Measurements from ENCODE around the gene KCNH3. TPM values are rescaled to one million over a fixed set of nuclear protein-coding genes. Genes with fewer than 3 reads are reported as not detected.
"Not testable (repeated sequence)": the region's sequence is repeated elsewhere in the genome, so short reads cannot be mapped to it uniquely, and the experiment has no call there.

The KCNH3 gene
- total and polyA plus RNA-seq, 9 donors = 0.13 to 5.9 (median 0.72) TPM; not detected in 2

GRCh38 chr12:49527361-49528130 is 11.3 kb upstream of the KCNH3 start:
- WGBS, 3 donors = 92 to 94% (median 93%) methylated on average over 7 of the region's 7 CpGs
- DNase-seq = no peak
- intact Hi-C loops (cut with DNase I) = loop anchor here in 1 of 4 donors (10.0 kb wide), 1 partner anchor 243 kb away; no protein-coding TSS in a partner anchor

DNA sequence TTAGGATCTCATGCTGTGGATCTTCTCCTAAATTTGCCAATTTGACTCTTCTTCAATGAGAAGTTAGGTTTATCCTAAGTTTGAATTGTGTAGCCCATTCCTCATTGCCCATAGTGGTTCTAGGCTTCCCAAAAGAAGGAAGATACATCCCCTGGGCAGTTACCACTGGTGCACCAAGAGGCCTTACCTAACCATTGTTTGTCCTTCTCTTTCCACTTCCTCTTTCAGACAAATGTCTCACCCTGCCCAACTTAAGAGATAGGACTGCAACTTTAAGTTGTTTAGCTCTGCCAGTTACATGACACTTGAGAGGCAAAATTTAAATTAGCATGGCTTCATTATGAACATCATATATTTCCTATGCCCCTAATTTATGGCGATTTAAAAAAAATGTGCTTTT is 9.4 kb upstream of the KCNH3 start:
- Histone ChIP-seq H3K4me1 (ENCODE audit: insufficient read depth) (no peaks in the 10 kb centered on the region), H3K27me3 (no peaks in the 10 kb centered on the region), H3K27ac (no peak overlapping the region), H3K36me3 (no peaks in the 10 kb centered on the region), H3K4me3 (no peak overlapping the region), H3K9me3 (no peaks in the 10 kb centered on the region)
- DNase-seq = no peak
- intact Hi-C loops (cut with DNase I) = loop anchor here in 1 of 4 donors (10.0 kb wide), 1 partner anchor 245 kb away; no protein-coding TSS in a partner anchor
- TF ChIP-seq POLR2A (IDR thresholded peaks at IDR 0.05) (no peak), EP300 (IDR thresholded peaks at IDR 0.05) (no peak)
- TF ChIP-seq, protein P1, sequence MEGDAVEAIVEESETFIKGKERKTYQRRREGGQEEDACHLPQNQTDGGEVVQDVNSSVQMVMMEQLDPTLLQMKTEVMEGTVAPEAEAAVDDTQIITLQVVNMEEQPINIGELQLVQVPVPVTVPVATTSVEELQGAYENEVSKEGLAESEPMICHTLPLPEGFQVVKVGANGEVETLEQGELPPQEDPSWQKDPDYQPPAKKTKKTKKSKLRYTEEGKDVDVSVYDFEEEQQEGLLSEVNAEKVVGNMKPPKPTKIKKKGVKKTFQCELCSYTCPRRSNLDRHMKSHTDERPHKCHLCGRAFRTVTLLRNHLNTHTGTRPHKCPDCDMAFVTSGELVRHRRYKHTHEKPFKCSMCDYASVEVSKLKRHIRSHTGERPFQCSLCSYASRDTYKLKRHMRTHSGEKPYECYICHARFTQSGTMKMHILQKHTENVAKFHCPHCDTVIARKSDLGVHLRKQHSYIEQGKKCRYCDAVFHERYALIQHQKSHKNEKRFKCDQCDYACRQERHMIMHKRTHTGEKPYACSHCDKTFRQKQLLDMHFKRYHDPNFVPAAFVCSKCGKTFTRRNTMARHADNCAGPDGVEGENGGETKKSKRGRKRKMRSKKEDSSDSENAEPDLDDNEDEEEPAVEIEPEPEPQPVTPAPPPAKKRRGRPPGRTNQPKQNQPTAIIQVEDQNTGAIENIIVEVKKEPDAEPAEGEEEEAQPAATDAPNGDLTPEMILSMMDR (IDR thresholded peaks at IDR 0.05) = no peak
- 95 to 98% (median 96%) methylated on average over 1 of the region's 1 CpG for WGBS, 3 donors

More at GRCh38 chr12:49527361-49528130, 11.3 kb upstream of the KCNH3 start:
- Histone ChIP-seq H3K36me3 (no peaks in the 10 kb centered on the region), H3K27me3 (no peaks in the 10 kb centered on the region), H3K4me3 (no peak overlapping the region), H3K9me3 (no peaks in the 10 kb centered on the region), H3K27ac (no peak overlapping the region), H3K4me1 (ENCODE audit: insufficient read depth) (no peaks in the 10 kb centered on the region)
- TF ChIP-seq POLR2A (IDR thresholded peaks at IDR 0.05) = no peak
- no peak for TF ChIP-seq EP300 (IDR thresholded peaks at IDR 0.05)
- TF ChIP-seq, protein P1 (IDR thresholded peaks at IDR 0.05) = no peak

- no peak for DNase-seq
- H3K27me3 ChIP-seq = no peaks in the 10 kb centered on the region
- TF ChIP-seq EP300 (IDR thresholded peaks at IDR 0.05) (no peak), POLR2A (IDR thresholded peaks at IDR 0.05) (no peak)
- TF ChIP-seq, protein P1 (IDR thresholded peaks at IDR 0.05) = no peak
- 29 to 61% (median 52%) methylated on average over 2 of the region's 2 CpGs for WGBS, 3 donors
- H3K4me1 ChIP-seq (ENCODE audit: insufficient read depth) = no peaks in the 10 kb centered on the region
- intact Hi-C loops (cut with DNase I) = no loop called here
- H3K27ac ChIP-seq = no peak overlapping the region
- H3K36me3 ChIP-seq = no peaks in the 10 kb centered on the region
- no peaks in the 10 kb centered on the region for H3K9me3 ChIP-seq
- no peak overlapping the region for H3K4me3 ChIP-seq
These were observed 7.1 kb upstream of the KCNH3 start for GRCh38 chr12:49531745-49532144.

DNA sequence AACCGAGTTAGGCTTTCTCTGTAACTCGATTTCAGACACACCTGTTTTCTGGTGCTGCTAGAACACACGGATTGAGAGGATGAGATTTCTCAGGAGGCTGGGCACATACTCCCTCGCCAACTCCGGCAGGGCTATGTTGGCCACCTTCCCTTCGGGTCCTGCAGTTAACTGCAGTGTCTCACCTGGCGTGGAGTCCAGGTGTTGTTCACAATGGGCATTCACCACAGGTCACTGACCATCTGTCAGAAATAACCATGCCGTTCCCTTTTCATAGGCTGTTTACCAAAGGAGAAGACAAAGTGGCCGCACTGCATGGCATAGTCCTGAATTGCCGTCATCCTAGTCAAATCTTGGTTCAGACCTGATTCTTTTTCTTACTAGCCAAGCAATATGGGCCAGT is 5.5 kb upstream of the KCNH3 start:
- DNase-seq = no peak
- H3K9me3 ChIP-seq = no peaks in the 10 kb centered on the region
- H3K27ac ChIP-seq = no peak overlapping the region
- TF ChIP-seq EP300 (IDR thresholded peaks at IDR 0.05) (no peak), POLR2A (IDR thresholded peaks at IDR 0.05) (no peak)
- TF ChIP-seq, protein P1 (IDR thresholded peaks at IDR 0.05) = no peak
- WGBS, 3 donors = 80 to 84% (median 82%) methylated on average over 10 of the region's 10 CpGs
- H3K4me1 ChIP-seq (ENCODE audit: insufficient read depth) = no peaks in the 10 kb centered on the region
- intact Hi-C loops (cut with DNase I) = no loop called here
- H3K36me3 ChIP-seq = no peaks in the 10 kb centered on the region
- H3K4me3 ChIP-seq = no peak overlapping the region
- H3K27me3 ChIP-seq = no peaks in the 10 kb centered on the region

- DNase-seq; H3K4me1 ChIP-seq (ENCODE audit: insufficient read depth); H3K4me3 ChIP-seq; H3K36me3 ChIP-seq; H3K9me3 ChIP-seq; H3K27ac ChIP-seq; intact Hi-C loops (cut with DNase I); H3K27me3 ChIP-seq: not testable (repeated sequence)
- WGBS, 3 donors = 88 to 94% (median 91%) methylated on average over 5 of the region's 5 CpGs
These were observed 4.7 kb upstream of the KCNH3 start for GRCh38 chr12:49534122-49534521.
